Effector memory CD4-positive, alpha-beta T cell (primary cell): Measurements from ENCODE around the gene NFKBIE.
A peak's percentile ranks its signal among the peaks of the same experiment; 100 is the strongest.
"Not testable (repeated sequence)": the region's sequence is repeated elsewhere in the genome, so short reads cannot be mapped to it uniquely, and the experiment has no call there.

Experiments
- DNase-seq, 3 donors: peaks; one replicate each; pipeline ENCODE4 v3.0.0-alpha.2; 2020
- H3K27ac ChIP-seq: 2 replicates; pipeline ENCODE4 v1.7.0; 2013; ENCODE audit warnings: mild to moderate bottlenecking, low read length, moderate library complexity; ENCODE audit not compliant: insufficient read depth, poor library complexity, severe bottlenecking
- H3K27me3 ChIP-seq: replicated peaks from 2 replicates; pipeline ENCODE4 v1.7.0; 2013; ENCODE audit warnings: mild to moderate bottlenecking, low read length; ENCODE audit not compliant: insufficient read depth, control insufficient read depth, poor library complexity, severe bottlenecking
- H3K36me3 ChIP-seq: 2 replicates; pipeline ENCODE4 v1.7.0; 2013; ENCODE audit warnings: mild to moderate bottlenecking, low read length, moderate library complexity; ENCODE audit not compliant: control insufficient read depth, insufficient read depth
- H3K4me1 ChIP-seq: 2 replicates; pipeline ENCODE4 v1.7.0; 2013; ENCODE audit warnings: low read length, mild to moderate bottlenecking; ENCODE audit not compliant: control insufficient read depth, insufficient read depth, poor library complexity, severe bottlenecking
- H3K4me3 ChIP-seq: 2 replicates; pipeline ENCODE4 v1.7.0; 2013; ENCODE audit warnings: low read length, low read depth, mild to moderate bottlenecking; ENCODE audit not compliant: insufficient read depth, poor library complexity, severe bottlenecking
- H3K9me3 ChIP-seq: 2 replicates; pipeline ENCODE4 v1.7.0; 2013; ENCODE audit warnings: mild to moderate bottlenecking, low read length, moderate library complexity; ENCODE audit not compliant: control insufficient read depth
- total RNA-seq, 3 donors: gene quantifications; one replicate each; lab custom pipeline; 2026; lab: John Stamatoyannopoulos, UW

Gene NFKBIE, protein sequence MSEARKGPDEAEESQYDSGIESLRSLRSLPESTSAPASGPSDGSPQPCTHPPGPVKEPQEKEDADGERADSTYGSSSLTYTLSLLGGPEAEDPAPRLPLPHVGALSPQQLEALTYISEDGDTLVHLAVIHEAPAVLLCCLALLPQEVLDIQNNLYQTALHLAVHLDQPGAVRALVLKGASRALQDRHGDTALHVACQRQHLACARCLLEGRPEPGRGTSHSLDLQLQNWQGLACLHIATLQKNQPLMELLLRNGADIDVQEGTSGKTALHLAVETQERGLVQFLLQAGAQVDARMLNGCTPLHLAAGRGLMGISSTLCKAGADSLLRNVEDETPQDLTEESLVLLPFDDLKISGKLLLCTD
- 76.9 to 109 (median 96.2) reads per million in 3 donors for total RNA-seq

DNA sequence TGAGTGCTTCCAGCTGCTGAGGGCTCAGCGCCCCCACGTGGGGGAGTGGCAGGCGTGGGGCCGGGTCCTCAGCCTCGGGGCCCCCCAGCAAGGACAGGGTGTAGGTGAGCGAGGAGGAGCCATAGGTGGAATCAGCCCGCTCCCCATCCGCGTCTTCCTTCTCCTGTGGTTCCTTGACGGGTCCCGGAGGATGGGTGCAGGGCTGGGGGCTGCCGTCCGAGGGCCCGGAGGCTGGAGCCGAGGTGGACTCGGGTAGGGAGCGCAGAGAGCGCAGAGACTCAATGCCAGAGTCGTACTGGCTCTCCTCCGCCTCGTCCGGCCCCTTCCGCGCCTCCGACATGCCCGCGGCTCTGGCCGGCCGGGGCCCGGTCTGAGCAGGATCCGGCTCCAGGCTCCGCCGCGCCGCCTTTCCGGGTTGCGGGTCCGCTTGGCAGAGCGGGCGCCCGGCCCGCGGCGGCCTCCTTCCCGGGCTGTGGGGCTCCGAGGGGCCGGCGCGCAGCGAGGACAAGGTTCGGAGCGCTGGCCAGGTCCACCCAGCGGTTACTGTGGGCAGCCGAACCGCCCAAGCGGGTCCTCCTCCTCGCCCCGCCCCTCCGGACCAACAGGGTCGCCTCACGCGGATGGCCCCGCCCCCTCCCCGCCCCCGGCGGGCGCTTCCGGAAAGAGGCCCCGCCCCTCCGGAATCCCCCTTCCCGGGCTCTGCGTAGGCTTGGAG, at the start of gene NFKBIE:
Gene NFKBIE, minus strand, starts transcription at position 545 of the 715 bp plus-strand sequence. Its CDS starts 205 bp downstream, at position 340.
- Histone ChIP-seq H3K27me3 (peaks cover 7% of the 10 kb centered on the region), H3K27ac (peak within 1 kb of the TSS; percentile 92), H3K9me3 (no peaks in the 10 kb centered on the region), H3K4me1 (peaks cover 31% of the 10 kb centered on the region), H3K4me3 (peak within 1 kb of the TSS; percentile 93), H3K36me3 (peaks cover 15% of the 10 kb centered on the region)
- DNase-seq = peak; percentile 94 to 96 (median 95)

DNA sequence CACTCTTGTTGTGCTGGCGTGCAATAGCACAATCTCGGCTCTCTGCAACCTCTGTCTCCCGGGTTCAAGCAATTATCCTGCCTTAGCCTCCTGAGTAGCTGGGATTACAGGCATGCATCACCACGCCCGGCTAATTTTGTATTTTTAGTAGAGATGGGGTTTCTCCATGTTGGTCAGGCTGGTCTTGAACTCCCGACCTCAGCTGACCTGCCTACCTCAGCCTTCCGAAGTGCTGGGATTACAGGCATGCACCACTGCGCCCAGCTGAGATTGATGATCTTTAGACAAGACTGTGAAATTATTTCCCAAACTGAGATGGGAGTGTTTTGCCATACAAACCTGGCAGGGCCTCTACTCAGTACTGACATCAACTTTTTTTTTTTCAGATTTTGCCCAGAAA, 49.3 kb upstream of the NFKBIE start:
- not testable (repeated sequence) for H3K27ac ChIP-seq, H3K4me3 ChIP-seq, H3K27me3 ChIP-seq, DNase-seq, H3K9me3 ChIP-seq
- Histone ChIP-seq H3K36me3 (peaks cover 21% of the 10 kb centered on the region), H3K4me1 (peaks cover 11% of the 10 kb centered on the region)

DNA sequence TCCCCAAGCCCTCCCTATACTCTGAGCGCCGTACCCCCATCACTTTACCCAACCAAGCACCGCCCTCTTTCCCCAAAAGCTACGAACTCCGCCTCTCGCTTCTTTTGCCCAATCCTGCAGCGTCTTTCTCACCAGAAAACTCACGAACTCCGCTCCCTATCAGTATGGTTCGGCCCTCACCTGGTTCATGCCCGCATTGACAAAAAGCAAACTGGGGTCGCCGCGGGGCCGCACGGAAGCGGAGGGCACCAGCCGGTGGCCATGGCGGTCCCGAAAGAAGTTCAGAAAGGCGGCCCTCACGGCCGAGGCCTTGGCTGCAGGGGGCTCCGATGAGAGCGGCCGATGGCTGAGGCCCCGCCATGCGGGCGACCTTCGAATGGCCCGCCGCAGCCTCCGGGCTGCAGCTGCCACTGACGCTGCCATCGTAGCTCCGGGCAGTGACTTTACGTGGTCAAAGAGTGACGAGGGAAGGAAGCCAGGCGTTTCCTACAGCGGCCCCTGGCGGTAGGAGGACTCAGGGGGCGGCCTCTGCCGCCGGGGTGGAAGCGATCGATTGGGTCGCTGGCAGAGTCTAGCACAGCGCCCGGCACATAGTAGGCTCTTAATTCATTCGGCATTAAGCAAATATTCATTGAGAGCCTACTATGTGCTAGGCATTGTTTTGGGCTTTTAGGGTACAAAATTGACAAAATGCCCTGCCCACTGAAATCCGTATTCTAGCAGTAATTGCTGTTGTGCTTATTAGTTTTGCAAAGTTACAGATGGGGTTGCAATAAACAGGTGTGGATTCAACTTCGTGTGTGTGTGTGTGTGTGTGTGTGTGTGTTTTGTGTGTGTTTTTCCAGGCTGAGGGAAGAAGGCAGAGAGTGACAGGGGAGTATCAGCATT, 47.8 kb upstream of the NFKBIE start, which contains the start of gene AARS2:
Gene AARS2, minus strand, starts transcription at position 447 of the 888 bp plus-strand sequence. Its CDS starts 24 bp downstream, at position 423.
- Histone ChIP-seq H3K4me1 (peaks cover 11% of the 10 kb centered on the region), H3K36me3 (peaks cover 34% of the 10 kb centered on the region), H3K27ac (peak within 1 kb of the TSS; percentile 84), H3K4me3 (peak within 1 kb of the TSS; percentile 96), H3K27me3 (no peaks in the 10 kb centered on the region), H3K9me3 (no peaks in the 10 kb centered on the region)
- peak; percentile 71 to 82 (median 79) for DNase-seq

DNA sequence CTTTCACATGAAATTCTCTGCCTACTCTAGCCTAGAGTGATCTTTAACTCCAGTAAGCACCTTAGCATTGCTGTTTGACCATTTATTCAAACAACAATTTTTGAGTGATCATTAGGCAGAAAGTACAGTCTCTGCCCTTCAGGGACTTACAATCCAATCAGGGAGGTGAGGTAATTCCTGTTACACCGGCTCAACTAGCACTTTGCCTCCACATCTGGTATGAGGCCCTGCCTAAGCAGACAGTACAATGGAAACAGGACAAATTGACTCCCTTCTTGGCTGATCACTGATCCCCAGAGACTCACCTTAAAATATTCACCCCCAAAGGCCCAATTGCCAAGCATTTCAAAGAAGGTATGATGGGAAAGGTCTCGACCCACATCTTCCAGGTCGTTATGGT, 46.4 kb upstream of the NFKBIE start:
- DNase-seq = no peak
- H3K4me1 ChIP-seq = peaks cover 11% of the 10 kb centered on the region
- peaks cover 43% of the 10 kb centered on the region for H3K36me3 ChIP-seq
- H3K4me3 ChIP-seq = no peak overlapping the region
- no peaks in the 10 kb centered on the region for H3K27me3 ChIP-seq
- no peaks in the 10 kb centered on the region for H3K9me3 ChIP-seq
- H3K27ac ChIP-seq = no peak overlapping the region

DNA sequence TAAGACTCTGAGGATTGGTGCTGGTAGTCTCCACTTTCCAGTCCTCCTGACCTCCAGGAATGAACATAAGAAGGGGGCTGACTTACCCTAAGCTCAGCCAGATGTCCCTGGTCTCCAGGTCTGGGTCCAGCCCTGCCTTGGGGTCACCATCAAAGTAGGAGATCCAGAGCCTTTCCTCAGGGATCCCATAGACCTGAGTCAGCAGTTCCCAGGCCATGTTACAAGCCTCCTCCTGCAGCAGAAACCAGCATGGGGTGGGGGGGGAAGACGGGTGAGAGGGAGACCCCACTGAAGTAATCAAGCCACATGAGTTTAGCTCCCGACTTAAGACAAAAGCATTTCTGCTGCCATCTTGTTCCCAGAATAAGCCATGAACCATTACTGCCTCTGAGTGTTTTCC, 46.0 kb upstream of the NFKBIE start:
- no peak for DNase-seq
- Histone ChIP-seq H3K4me1 (peaks cover 11% of the 10 kb centered on the region), H3K36me3 (peaks cover 45% of the 10 kb centered on the region), H3K27ac (no peak overlapping the region), H3K4me3 (no peak overlapping the region), H3K9me3 (no peaks in the 10 kb centered on the region), H3K27me3 (no peaks in the 10 kb centered on the region)

DNA sequence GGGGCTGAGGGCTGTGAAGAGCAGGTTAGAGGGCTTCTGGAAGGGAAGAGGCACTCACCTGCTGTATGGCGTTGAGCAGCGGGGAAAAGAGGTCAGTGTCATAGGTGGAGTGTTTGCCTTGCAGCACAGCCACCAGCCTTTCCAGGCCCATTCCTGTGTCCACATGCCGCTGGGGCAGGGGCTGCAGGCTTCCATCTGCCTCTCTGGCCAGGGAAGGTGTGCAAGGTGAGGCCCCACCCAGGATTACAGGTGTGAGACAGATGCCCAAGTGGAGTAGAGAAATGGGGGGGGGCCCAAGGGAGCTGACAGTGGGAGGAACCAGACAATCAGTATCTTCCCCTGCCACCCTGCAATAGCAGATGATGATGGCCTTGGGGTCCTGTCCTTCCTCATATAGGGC, 44.9 kb upstream of the NFKBIE start:
- DNase-seq = no peak
- Histone ChIP-seq H3K27me3 (no peaks in the 10 kb centered on the region), H3K4me1 (peaks cover 11% of the 10 kb centered on the region), H3K27ac (no peak overlapping the region), H3K9me3 (no peaks in the 10 kb centered on the region), H3K4me3 (no peak overlapping the region), H3K36me3 (peaks cover 51% of the 10 kb centered on the region)

DNA sequence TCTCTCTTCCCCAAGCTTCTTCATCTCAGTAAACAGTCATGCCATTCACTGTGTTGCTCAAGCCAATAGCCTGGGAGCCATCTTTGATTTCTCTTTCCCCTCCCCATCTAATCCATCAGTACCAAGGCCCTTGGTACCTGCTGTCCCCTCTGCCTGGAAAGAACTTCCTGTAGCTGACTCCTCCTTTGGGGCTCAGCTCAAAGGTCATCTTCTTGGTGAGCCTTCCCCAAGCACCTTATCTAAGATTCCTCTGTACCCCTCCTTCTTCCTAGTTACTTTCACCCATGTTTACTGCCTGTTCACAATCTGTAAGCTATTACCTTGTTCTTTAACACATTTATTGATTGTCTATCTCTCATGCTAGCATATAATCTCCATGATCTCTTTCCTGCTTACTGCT, 44.3 kb upstream of the NFKBIE start:
- Histone ChIP-seq H3K36me3 (peaks cover 51% of the 10 kb centered on the region), H3K27ac (no peak overlapping the region), H3K27me3 (no peaks in the 10 kb centered on the region)

DNA sequence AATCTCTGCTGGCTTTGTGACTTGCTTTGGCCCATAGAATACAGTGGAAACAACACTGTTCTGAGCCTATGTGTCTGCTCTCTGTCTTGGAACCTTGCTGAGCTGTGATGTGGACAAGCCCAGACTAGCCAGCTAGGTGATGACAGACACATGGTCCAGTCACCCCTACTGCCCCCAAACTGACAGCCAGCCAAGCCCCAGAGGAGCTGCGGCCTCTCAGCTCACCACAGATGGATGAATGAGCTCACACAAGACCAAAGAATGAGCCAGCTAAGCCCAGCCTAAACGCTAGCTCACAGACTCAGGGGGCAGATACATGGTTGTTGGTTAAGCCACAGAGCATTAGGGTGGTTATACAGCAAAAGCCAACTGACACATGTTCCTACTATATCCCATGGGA, 43.7 kb upstream of the NFKBIE start:
- DNase-seq = no peak
- Histone ChIP-seq H3K4me1 (peaks cover 11% of the 10 kb centered on the region), H3K9me3 (no peaks in the 10 kb centered on the region), H3K27ac (no peak overlapping the region), H3K36me3 (peaks cover 54% of the 10 kb centered on the region), H3K4me3 (no peak overlapping the region), H3K27me3 (no peaks in the 10 kb centered on the region)

More for the DNA sequence above, 44.3 kb upstream of the NFKBIE start:
- DNase-seq = no peak
- Histone ChIP-seq H3K9me3 (no peaks in the 10 kb centered on the region), H3K4me1 (peaks cover 11% of the 10 kb centered on the region), H3K4me3 (no peak overlapping the region)

DNA sequence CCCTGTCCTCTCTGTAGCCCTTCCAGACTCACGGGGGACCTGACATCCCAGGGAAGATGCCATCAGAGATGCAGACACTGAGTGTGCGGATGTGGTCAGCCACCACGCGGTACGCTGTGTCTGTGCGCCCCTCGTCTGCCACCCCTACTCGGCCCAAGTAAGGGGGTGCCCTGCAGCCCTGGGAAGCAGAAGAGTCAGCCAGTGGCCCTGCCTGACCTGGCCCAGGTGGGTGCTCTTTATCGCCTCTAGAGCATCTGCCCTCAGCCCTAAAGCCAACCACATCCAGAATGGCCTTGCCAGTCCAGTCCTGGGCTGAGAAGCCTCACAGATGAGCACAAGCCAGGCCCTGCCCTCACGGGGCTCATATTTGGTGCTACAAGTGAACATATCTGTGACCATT, 41.9 kb upstream of the NFKBIE start:
- Histone ChIP-seq H3K36me3 (peaks cover 73% of the 10 kb centered on the region), H3K4me1 (peaks cover 5% of the 10 kb centered on the region), H3K27ac (no peak overlapping the region), H3K4me3 (no peak overlapping the region), H3K9me3 (no peaks in the 10 kb centered on the region), H3K27me3 (no peaks in the 10 kb centered on the region)
- DNase-seq = no peak
